Stimulated activated CD4-positive, alpha-beta T cell treated with anti-CD3 and anti-CD28 coated beads, Interleukin-4, amount 100 ng/mL, for 4 hours (primary cell): ENCODE measurements around the gene LPIN3.

Experiments
- DNase-seq, 2 experiments: peaks; one replicate each; pipeline ENCODE4 v3.0.0-alpha.2; 2020

The LPIN3 gene

DNA sequence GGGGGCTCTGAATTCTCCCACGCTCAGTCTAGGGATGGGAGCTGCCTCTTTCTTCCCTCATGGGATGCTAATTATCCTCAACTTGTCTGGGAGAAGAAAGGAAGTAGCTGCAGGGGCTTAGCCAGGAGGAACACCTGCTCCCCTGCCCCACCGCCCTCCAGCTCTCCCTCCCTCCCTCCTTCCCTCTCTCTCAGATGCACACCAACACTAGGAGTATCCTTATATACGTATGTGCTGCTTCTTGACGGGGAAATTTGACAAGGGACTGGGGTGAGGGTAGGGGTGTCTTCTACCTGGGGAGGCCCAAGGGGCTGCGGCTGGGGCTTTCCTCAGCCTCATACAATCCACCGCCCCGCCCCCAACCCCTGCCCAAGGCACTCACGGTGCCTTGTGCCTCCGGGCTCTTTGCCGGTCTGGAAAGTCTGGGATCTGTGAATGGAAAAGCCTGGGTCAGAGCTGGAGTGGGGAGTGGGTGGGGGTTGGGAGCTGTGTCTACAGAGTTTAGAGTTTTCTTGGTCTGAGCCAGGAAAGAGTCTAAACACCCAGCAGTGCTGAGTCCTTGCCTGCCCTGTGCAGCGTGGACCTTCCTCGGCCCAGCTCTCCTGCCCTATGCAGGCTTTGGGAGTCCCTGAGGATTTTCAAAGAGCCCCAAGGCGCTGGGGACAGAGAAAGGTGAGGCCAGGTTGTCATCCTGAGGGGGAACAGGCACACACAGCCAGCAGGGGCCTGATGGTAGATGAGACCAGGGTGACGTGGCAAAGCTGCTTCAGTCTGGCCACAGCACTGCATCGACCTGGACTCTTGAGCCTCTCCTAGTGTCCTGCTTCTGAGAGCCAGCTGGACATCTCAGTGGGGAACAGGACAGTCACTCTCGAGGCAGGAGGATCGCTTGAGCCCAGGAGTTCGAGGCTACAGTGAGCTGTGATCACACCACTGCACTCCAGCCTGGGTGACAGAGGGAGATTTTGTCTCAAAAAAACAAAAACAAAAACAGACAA is 55.3 kb downstream of the LPIN3 start:
- DNase-seq = no peak

DNA sequence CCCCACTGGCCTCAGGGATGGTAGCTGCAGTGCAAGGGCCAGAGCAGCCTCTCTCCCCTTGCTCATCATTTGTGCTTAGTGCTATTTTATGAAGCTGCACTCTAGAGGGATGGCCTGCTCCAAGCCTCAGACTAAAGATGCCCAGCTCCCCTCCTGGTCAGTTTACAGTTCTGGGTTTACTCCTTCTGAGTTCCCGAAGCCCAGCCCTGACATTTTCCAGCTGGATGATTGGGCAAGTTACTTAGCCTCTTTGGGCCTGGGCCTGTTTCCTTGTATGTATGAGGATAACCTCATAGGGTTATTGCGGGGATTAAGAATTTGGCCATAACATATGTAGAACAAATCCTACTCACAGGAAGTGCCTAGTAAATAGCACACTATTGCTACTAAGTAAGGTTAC is 57.8 kb downstream of the LPIN3 start:
- no peak for DNase-seq

DNA sequence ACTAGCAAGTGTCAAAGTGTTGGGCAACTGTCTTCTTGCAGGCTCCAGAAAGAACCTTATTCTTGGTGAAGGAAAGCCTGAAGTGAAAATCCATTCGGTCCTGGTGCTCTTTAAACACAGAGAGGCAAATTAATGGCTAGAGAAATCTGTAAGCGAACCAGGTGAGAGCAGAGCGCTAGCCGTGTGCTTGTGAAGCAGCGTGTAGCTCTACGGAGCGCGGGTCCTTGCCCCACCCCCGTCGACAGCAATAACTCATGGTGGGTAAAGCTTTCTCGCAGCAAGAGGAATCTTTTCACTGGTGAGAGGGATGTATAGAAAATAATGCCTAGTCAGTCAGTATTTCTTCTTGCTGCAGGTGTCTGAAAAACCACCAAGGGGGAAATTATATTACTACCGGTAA is 63.0 kb downstream of the LPIN3 start:
- no peak for DNase-seq

DNA sequence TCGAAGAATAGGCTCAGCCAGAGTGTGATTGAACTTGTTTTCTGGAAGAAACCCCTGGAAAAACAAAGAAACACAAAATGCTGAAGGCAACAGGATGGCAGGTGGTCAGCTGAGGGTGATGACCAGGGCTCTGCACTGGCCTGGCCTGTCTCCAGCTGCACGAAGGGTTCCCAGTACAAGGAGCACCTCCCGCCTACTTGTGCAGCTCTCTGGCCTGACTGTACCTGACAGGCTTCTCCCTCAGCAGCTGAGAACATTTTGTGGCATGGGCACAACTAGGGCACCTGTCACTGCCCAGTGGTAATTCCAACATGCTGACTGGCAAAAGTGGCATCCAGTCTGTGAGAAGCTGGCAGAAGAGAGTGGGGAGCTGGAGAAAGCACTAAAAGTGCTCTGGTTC is 64.8 kb downstream of the LPIN3 start:
- no peak for DNase-seq

DNA sequence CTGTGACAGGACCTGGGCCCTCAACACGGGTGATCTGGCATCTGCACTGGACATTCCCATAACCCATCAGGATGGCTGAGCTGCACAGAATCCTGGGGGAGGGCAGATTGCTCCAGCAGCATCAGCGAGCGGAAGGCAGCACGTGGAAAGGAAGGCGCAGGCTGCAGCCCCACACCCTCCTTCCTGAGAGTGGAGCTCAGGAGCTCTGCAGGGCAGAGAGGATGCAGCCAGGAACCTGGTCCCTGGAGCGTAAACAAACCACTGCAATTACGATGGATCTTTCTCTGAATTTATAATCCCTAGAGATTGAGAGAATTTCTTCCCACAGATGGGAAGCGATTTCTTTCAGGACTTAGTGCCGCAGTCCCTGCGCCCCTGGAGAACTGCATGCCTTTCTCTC is 65.7 kb downstream of the LPIN3 start:
- DNase-seq = no peak

DNA sequence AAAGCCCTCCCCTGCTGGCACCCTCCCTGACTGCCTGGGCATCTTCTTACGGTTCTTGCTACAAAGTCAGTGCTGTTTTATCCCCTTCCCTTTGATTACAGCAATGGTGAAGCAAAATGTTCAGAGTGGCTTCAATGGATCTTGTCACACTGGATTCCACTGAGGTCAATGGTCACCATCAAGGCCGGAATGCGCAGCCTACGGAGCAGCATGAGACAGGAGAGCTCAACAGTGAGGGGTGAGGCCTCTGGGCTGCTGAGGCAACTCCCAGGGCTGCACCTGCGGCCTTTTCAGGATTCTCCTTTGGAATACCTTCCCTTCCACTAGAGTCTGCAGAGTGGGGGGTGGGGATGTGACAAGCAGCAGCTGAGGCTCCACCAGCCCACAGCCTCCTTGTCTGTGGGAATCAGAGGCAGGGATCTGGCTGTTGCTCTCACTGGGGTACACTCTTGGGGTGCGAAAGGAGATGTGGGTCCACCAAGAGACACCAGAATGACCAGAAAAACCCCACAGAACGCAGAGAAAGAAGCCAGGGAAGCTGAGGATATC is 66.3 kb downstream of the LPIN3 start:
- DNase-seq = no peak

DNA sequence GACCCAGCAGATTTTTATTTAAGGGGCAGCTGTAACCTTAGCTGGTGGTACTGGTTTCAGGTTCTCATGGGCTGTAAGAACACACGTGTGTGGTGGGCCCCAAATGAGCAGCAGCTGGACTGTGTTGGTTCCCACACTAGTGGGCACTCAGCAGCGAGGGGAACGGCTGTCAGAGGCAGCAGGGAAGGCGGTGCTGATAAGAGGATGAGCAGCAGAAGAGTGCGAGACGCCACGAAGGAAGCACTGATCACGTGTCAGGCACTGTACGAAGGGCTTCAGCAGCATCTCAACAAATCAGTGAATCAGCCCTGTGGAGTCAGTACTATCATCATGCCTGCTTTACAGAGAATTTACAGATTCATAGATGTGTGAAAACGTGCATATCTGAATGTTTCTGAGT is 67.0 kb downstream of the LPIN3 start:
- no peak for DNase-seq

DNA sequence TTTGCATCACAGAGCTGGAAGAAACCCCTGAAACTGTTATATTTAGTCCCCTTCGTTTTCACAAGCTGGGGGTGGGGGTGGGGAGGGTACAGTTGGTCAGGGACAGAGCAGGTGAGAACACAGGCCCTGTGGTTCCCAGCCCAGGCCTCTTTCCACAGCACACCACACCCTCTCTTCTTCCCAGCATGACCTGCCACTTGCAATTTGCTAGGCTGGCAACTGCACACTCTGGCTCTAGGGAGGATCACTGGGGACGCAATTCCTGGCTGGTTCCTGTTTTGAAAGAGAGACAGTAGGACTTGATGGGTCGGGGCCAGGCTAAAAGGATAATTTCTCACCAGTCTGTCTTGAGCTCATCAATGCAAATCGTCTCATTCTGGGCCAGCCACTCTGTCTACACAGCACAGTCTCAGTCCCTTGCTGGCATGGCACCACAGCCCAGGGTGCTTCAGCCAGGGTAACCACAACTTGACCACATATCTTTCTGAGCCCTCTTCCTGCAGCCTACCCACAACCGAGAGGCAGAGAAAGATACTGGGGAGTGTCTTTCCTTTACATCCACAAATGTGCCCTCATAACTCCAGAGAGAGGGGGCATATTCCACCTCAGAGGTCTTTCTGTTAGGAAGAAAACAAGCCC is 67.7 kb downstream of the LPIN3 start:
- no peak for DNase-seq

DNA sequence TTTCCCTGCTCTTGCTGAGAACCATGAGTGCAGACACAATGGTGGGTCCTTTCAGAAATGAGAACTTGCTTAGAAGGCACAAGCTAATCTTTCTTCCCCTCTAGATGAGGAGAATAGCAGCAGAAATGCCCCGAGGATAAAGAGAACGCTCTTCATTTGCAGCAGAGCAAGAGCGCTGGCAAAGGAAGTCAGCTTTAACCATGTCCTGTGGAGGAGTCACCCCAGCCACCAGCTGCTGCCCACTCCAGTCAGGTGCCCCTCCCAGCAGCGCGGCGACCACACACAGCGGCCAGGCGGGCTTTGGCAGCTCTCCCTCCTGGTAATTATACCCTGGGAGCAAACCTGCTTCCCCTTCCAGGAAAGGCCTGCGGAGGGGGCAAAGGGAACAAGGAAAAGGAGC is 68.4 kb downstream of the LPIN3 start:
- DNase-seq = no peak
